ENCODE results near the gene AKAP1.

- TF ChIP-seq POLR2AphosphoS5 (IDR thresholded peaks at IDR 0.05) = no peak
- TF ChIP-seq CTCF (IDR thresholded peaks at IDR 0.05; ENCODE audit: poor library complexity, severe bottlenecking) = no peak
- TF ChIP-seq SMC3 (conservative IDR thresholded peaks at IDR 0.05; ENCODE audit: poor library complexity) = no peak
- no peak for TF ChIP-seq EP300 (conservative IDR thresholded peaks at IDR 0.05; ENCODE audit: poor library complexity, severe bottlenecking)
- TF ChIP-seq RAD21 (conservative IDR thresholded peaks at IDR 0.05) = no peak
- no peak for TF ChIP-seq TAF1 (IDR thresholded peaks at IDR 0.05; ENCODE audit: low read depth)
- no peak for TF ChIP-seq REST (IDR thresholded peaks at IDR 0.05; ENCODE audit: borderline replicate concordance)
- TF ChIP-seq EZH2 (IDR thresholded peaks at IDR 0.05; ENCODE audit: borderline replicate concordance, insufficient read depth, low read length, poor library complexity, severe bottlenecking) = no peak
Measured at GRCh38 chr17:57068707-57069106, 16.3 kb upstream of the AKAP1 start.
